HepG2 (cell line): Measurements from ENCODE around the gene LAMA5.

Source experiments
- ARID3A ChIP-seq: IDR thresholded peaks from 2 replicates; pipeline ENCODE4 v1.6.1; 2012; ENCODE audit warnings: low read depth, low read length, improper control_type of control experiment
- CTCF ChIP-seq: sonication (generic); formaldehyde crosslinking; IDR thresholded peaks from 2 replicates; pipeline ENCODE4 v1.5.0; 2020; ENCODE audit warnings: mild to moderate bottlenecking, missing genetic modification reagents, moderate library complexity
- HOXA7 ChIP-seq: sonication (generic); formaldehyde crosslinking; IDR thresholded peaks from 2 replicates; pipeline ENCODE4 v1.8.1; 2022; ENCODE audit warnings: mild to moderate bottlenecking, missing genetic modification reagents, moderate library complexity
- KAT8 ChIP-seq: IDR thresholded peaks from 2 replicates; pipeline ENCODE4 v1.6.1; 2016; ENCODE audit warnings: missing genetic modification reagents, missing compliant biosample characterization
- MAZ ChIP-seq, 2 experiments: sonication (generic) in 1 of 2; formaldehyde crosslinking in 1 of 2; IDR thresholded peaks; 2 replicates each; pipeline versions ENCODE4 v1.5.0 to v1.6.1; 2012 to 2020; ENCODE audit warnings: low read depth in 2 of 2, mild to moderate bottlenecking in 2 of 2, borderline replicate concordance in 1 of 2, improper control_type of control experiment in 1 of 2, low read length in 1 of 2, missing genetic modification reagents in 1 of 2, moderate library complexity in 1 of 2
- MNT ChIP-seq: fragments of 450-650 bp; IDR thresholded peaks from 2 replicates; pipeline ENCODE4 v1.6.1; 2016
- NFATC3 ChIP-seq: sonication (generic); formaldehyde crosslinking; IDR thresholded peaks from 2 replicates; pipeline ENCODE4 v1.5.1; 2020; ENCODE audit warnings: mild to moderate bottlenecking, missing genetic modification reagents
- POLR2A ChIP-seq, 2 experiments: IDR thresholded peaks; 2 replicates each; pipeline ENCODE4 v1.6.1; 2011; ENCODE audit warnings: low read depth in 2 of 2, low read length in 2 of 2, mild to moderate bottlenecking in 1 of 2, moderate library complexity in 1 of 2; ENCODE audit not compliant: insufficient read depth in 1 of 2
- ZNF574 ChIP-seq: sonication (generic); formaldehyde crosslinking; IDR thresholded peaks from 2 replicates; pipeline ENCODE4 v1.4.0; 2020; ENCODE audit warnings: missing genetic modification reagents
- ZNF670 ChIP-seq: sonication (generic); formaldehyde crosslinking; IDR thresholded peaks from 2 replicates; pipeline ENCODE4 v1.8.0; 2022; ENCODE audit warnings: mild to moderate bottlenecking, missing genetic modification reagents, borderline replicate concordance

GRCh38 chr20:62296724-62297448 is 70.2 kb downstream of the LAMA5 start:
- TF ChIP-seq POLR2A (IDR thresholded peaks at IDR 0.05; ENCODE audit: insufficient read depth in 1 of 2, low read depth in 2 of 2, low read length in 2 of 2) (no peak), MAZ (IDR thresholded peaks at IDR 0.05; ENCODE audit: borderline replicate concordance, low read depth, low read length) (no peak), MAZ (CRISPR knock-in tag; IDR thresholded peaks at IDR 0.05; ENCODE audit: low read depth) (no peak), CTCF (CRISPR knock-in tag) (no peak), ARID3A (no peak), NFATC3 (CRISPR knock-in tag) (no peak), KAT8 (no peak), ZNF670 (CRISPR knock-in tag) (no peak), ZNF574 (CRISPR knock-in tag) (no peak), MNT (peak; percentile 10), HOXA7 (CRISPR knock-in tag) (no peak)
